ENCODE measurements around the gene TMEM225.
"Not testable (repeated sequence)": the region's sequence is repeated elsewhere in the genome, so short reads cannot be mapped to it uniquely, and the experiment has no call there.

TMEM225 gene

GRCh38 chr11:123885570-123885969 lies at the start of gene TMEM225:
TMEM225 (minus strand) TSS chr11:123885670; CDS start chr11:123885425, 245 bp downstream.
- no peak for DNase-seq (ENCODE audit: low read depth in 2 of 2)

GRCh38 chr11:123924027-123924426 lies 38.6 kb upstream of the TMEM225 start:
- no peak for DNase-seq (ENCODE audit: low read depth in 2 of 2)

GRCh38 chr11:123920943-123921342 lies 35.5 kb upstream of the TMEM225 start:
- DNase-seq (ENCODE audit: low read depth in 2 of 2): no peak

- DNase-seq (ENCODE audit: low read depth in 2 of 2): no peak
Observed at GRCh38 chr11:123905826-123906225, 20.4 kb upstream of the TMEM225 start.

GRCh38 chr11:123904932-123905331 lies 19.5 kb upstream of the TMEM225 start:
- no peak for DNase-seq (ENCODE audit: low read depth in 2 of 2)

- DNase-seq (ENCODE audit: low read depth in 2 of 2): no peak
Observed at GRCh38 chr11:123903932-123904331, 18.5 kb upstream of the TMEM225 start.

- no peak for DNase-seq (ENCODE audit: low read depth in 2 of 2)
Observed at GRCh38 chr11:123901867-123902266, 16.4 kb upstream of the TMEM225 start, which contains the start of gene OR8D4. OR8D4 (plus strand) TSS chr11:123902167; CDS start chr11:123906432, 4,265 bp downstream.

- DNase-seq (ENCODE audit: low read depth in 2 of 2): no peak
Observed at GRCh38 chr11:123899792-123900191, 14.3 kb upstream of the TMEM225 start.

- no peak for DNase-seq (ENCODE audit: low read depth in 2 of 2)
Observed at GRCh38 chr11:123892031-123892430, 6.6 kb upstream of the TMEM225 start.

- no peak for DNase-seq (ENCODE audit: low read depth in 2 of 2)
Observed at GRCh38 chr11:123880912-123881311, 4.6 kb downstream of the TMEM225 start.

GRCh38 chr11:123867795-123868194 lies 17.7 kb downstream of the TMEM225 start:
- not testable (repeated sequence) for DNase-seq (ENCODE audit: low read depth in 2 of 2)

GRCh38 chr11:123865293-123865692 lies 20.2 kb downstream of the TMEM225 start:
- DNase-seq (ENCODE audit: low read depth in 2 of 2): not testable (repeated sequence)

- DNase-seq (ENCODE audit: low read depth in 2 of 2): no peak
Observed at GRCh38 chr11:123859731-123860130, 25.7 kb downstream of the TMEM225 start.

GRCh38 chr11:123856444-123856843 lies 29.0 kb downstream of the TMEM225 start:
- no peak for DNase-seq (ENCODE audit: low read depth in 2 of 2)

- no peak for DNase-seq (ENCODE audit: low read depth in 2 of 2)
Observed at GRCh38 chr11:123853038-123853437, 32.4 kb downstream of the TMEM225 start.

- DNase-seq (ENCODE audit: low read depth in 2 of 2): no peak
Observed at GRCh38 chr11:123852321-123852720, 33.1 kb downstream of the TMEM225 start.

GRCh38 chr11:123851110-123851509 lies 34.4 kb downstream of the TMEM225 start:
- no peak for DNase-seq (ENCODE audit: low read depth in 2 of 2)

GRCh38 chr11:123841174-123841573 lies 44.3 kb downstream of the TMEM225 start:
- no peak for DNase-seq (ENCODE audit: low read depth in 2 of 2)

- no peak for DNase-seq (ENCODE audit: low read depth in 2 of 2)
Observed at GRCh38 chr11:123839131-123839530, 46.3 kb downstream of the TMEM225 start.

- no peak for DNase-seq (ENCODE audit: low read depth in 2 of 2)
Observed at GRCh38 chr11:123838659-123839058, 46.8 kb downstream of the TMEM225 start.

- no peak for DNase-seq (ENCODE audit: low read depth in 2 of 2)
Observed at GRCh38 chr11:123838199-123838598, 47.3 kb downstream of the TMEM225 start.

GRCh38 chr11:123833095-123833494 lies 52.4 kb downstream of the TMEM225 start:
- no peak for DNase-seq (ENCODE audit: low read depth in 2 of 2)
